GM23338 (cell line): Measurements from ENCODE around the gene BAHCC1.

ENCODE experiments used
- CREB1 ChIP-seq: fragments of 250-450 bp; sonication (Bioruptor Pico); IDR thresholded peaks from 2 replicates; pipeline ENCODE4 v1.5.0; 2020; ENCODE audit warnings: low read depth, mild to moderate bottlenecking, moderate library complexity
- EZH2 ChIP-seq: fragments of 200-600 bp; sonication (generic); IDR thresholded peaks from one replicate; pipeline ENCODE4 v1.8.0; 2017; ENCODE audit warnings: antibody characterized with exemption, mild to moderate bottlenecking, low read depth; ENCODE audit not compliant: unreplicated experiment
- EZH2phosphoT487 ChIP-seq: fragments of 200-600 bp; sonication (generic); IDR thresholded peaks from one replicate; pipeline ENCODE4 v1.8.1; 2018; ENCODE audit warnings: antibody characterized with exemption; ENCODE audit not compliant: unreplicated experiment
- JUNB ChIP-seq: IDR thresholded peaks from one replicate; pipeline ENCODE4 v1.6.1; 2016; ENCODE audit warnings: antibody characterized with exemption; ENCODE audit not compliant: unreplicated experiment
- NANOG ChIP-seq: IDR thresholded peaks from 2 replicates; pipeline ENCODE4 v1.6.1; 2016; ENCODE audit warnings: antibody characterized with exemption, borderline replicate concordance
- POLR2AphosphoS5 ChIP-seq: IDR thresholded peaks from 2 replicates; pipeline ENCODE4 v1.6.1; 2016; ENCODE audit warnings: antibody characterized with exemption, low read depth
- STAT1 ChIP-seq: IDR thresholded peaks from one replicate; pipeline ENCODE4 v1.6.1; 2016; ENCODE audit warnings: antibody characterized with exemption; ENCODE audit not compliant: unreplicated experiment
- ZNF114 ChIP-seq: fragments of 250-450 bp; sonication (Bioruptor Pico); IDR thresholded peaks from 2 replicates; pipeline ENCODE4 v1.5.0; 2020; ENCODE audit warnings: mild to moderate bottlenecking, moderate library complexity
- ZNF331 ChIP-seq: fragments of 250-450 bp; sonication (Bioruptor Pico); IDR thresholded peaks from 2 replicates; pipeline ENCODE4 v1.5.0; 2020; ENCODE audit warnings: low read depth, mild to moderate bottlenecking, moderate library complexity
- TF ChIP-seq, protein P1 (sequence below), 2 experiments: fragments of 200-600 bp in 1 of 2; sonication (generic) in 1 of 2; conservative IDR thresholded peaks; 2 replicates each; pipeline versions ENCODE4 v1.5.1 to v1.6.1; 2016 to 2017; ENCODE audit warnings: antibody characterized with exemption in 2 of 2, low read depth in 2 of 2, mild to moderate bottlenecking in 2 of 2, moderate library complexity in 1 of 2
- TF ChIP-seq, protein P2 (sequence below): IDR thresholded peaks from one replicate; pipeline ENCODE4 v1.6.1; 2018; ENCODE audit warnings: antibody characterized with exemption; ENCODE audit not compliant: unreplicated experiment
- TF ChIP-seq, protein P3 (sequence below): IDR thresholded peaks from 2 replicates; pipeline ENCODE4 v1.6.1; 2016; ENCODE audit warnings: antibody characterized with exemption
- TF ChIP-seq, protein P4 (sequence below): fragments of 250-450 bp; sonication (Bioruptor Pico); IDR thresholded peaks from 2 replicates; pipeline ENCODE4 v1.5.0; 2020; ENCODE audit warnings: mild to moderate bottlenecking, moderate library complexity

DNA sequence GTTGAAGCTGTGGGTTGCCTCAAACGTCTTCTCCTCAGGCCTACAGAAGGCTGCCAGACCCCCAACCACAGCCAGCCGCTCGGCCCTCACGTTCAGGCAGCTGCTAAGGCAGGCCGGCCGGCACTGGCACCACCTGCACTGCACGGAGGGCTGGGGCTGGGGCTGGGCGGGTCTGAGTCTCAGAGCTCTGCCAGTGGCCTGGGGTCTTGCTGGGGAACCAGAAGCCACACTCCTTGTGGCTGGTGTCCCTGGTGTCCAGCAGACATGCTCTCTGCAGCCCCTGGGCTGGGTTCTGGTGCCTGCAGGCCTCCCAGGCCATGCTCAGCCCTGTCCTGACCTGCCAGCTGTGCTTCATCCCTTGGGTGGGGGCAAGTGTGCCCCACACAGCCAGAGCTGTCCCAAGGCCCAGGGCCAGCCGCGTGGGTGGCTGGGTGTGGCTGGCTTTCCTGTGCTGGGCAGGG is 42.0 kb downstream of the BAHCC1 start:
- no peak for TF ChIP-seq EZH2phosphoT487
- TF ChIP-seq, protein P1, sequence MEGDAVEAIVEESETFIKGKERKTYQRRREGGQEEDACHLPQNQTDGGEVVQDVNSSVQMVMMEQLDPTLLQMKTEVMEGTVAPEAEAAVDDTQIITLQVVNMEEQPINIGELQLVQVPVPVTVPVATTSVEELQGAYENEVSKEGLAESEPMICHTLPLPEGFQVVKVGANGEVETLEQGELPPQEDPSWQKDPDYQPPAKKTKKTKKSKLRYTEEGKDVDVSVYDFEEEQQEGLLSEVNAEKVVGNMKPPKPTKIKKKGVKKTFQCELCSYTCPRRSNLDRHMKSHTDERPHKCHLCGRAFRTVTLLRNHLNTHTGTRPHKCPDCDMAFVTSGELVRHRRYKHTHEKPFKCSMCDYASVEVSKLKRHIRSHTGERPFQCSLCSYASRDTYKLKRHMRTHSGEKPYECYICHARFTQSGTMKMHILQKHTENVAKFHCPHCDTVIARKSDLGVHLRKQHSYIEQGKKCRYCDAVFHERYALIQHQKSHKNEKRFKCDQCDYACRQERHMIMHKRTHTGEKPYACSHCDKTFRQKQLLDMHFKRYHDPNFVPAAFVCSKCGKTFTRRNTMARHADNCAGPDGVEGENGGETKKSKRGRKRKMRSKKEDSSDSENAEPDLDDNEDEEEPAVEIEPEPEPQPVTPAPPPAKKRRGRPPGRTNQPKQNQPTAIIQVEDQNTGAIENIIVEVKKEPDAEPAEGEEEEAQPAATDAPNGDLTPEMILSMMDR (conservative IDR thresholded peaks at IDR 0.05; ENCODE audit: low read depth in 2 of 2), result no peak
- TF ChIP-seq, protein P2, sequence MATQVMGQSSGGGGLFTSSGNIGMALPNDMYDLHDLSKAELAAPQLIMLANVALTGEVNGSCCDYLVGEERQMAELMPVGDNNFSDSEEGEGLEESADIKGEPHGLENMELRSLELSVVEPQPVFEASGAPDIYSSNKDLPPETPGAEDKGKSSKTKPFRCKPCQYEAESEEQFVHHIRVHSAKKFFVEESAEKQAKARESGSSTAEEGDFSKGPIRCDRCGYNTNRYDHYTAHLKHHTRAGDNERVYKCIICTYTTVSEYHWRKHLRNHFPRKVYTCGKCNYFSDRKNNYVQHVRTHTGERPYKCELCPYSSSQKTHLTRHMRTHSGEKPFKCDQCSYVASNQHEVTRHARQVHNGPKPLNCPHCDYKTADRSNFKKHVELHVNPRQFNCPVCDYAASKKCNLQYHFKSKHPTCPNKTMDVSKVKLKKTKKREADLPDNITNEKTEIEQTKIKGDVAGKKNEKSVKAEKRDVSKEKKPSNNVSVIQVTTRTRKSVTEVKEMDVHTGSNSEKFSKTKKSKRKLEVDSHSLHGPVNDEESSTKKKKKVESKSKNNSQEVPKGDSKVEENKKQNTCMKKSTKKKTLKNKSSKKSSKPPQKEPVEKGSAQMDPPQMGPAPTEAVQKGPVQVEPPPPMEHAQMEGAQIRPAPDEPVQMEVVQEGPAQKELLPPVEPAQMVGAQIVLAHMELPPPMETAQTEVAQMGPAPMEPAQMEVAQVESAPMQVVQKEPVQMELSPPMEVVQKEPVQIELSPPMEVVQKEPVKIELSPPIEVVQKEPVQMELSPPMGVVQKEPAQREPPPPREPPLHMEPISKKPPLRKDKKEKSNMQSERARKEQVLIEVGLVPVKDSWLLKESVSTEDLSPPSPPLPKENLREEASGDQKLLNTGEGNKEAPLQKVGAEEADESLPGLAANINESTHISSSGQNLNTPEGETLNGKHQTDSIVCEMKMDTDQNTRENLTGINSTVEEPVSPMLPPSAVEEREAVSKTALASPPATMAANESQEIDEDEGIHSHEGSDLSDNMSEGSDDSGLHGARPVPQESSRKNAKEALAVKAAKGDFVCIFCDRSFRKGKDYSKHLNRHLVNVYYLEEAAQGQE, result no peak
- no peak for TF ChIP-seq EZH2
- TF ChIP-seq ZNF331 (CRISPR knock-in tag), result no peak
- TF ChIP-seq POLR2AphosphoS5, result no peak
- TF ChIP-seq NANOG, result no peak
- TF ChIP-seq, protein P3, sequence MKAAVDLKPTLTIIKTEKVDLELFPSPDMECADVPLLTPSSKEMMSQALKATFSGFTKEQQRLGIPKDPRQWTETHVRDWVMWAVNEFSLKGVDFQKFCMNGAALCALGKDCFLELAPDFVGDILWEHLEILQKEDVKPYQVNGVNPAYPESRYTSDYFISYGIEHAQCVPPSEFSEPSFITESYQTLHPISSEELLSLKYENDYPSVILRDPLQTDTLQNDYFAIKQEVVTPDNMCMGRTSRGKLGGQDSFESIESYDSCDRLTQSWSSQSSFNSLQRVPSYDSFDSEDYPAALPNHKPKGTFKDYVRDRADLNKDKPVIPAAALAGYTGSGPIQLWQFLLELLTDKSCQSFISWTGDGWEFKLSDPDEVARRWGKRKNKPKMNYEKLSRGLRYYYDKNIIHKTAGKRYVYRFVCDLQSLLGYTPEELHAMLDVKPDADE, result no peak
- no peak for TF ChIP-seq JUNB
- TF ChIP-seq CREB1, result no peak
- no peak for TF ChIP-seq STAT1
- TF ChIP-seq ZNF114 (CRISPR knock-in tag), result no peak
- TF ChIP-seq, protein P4, sequence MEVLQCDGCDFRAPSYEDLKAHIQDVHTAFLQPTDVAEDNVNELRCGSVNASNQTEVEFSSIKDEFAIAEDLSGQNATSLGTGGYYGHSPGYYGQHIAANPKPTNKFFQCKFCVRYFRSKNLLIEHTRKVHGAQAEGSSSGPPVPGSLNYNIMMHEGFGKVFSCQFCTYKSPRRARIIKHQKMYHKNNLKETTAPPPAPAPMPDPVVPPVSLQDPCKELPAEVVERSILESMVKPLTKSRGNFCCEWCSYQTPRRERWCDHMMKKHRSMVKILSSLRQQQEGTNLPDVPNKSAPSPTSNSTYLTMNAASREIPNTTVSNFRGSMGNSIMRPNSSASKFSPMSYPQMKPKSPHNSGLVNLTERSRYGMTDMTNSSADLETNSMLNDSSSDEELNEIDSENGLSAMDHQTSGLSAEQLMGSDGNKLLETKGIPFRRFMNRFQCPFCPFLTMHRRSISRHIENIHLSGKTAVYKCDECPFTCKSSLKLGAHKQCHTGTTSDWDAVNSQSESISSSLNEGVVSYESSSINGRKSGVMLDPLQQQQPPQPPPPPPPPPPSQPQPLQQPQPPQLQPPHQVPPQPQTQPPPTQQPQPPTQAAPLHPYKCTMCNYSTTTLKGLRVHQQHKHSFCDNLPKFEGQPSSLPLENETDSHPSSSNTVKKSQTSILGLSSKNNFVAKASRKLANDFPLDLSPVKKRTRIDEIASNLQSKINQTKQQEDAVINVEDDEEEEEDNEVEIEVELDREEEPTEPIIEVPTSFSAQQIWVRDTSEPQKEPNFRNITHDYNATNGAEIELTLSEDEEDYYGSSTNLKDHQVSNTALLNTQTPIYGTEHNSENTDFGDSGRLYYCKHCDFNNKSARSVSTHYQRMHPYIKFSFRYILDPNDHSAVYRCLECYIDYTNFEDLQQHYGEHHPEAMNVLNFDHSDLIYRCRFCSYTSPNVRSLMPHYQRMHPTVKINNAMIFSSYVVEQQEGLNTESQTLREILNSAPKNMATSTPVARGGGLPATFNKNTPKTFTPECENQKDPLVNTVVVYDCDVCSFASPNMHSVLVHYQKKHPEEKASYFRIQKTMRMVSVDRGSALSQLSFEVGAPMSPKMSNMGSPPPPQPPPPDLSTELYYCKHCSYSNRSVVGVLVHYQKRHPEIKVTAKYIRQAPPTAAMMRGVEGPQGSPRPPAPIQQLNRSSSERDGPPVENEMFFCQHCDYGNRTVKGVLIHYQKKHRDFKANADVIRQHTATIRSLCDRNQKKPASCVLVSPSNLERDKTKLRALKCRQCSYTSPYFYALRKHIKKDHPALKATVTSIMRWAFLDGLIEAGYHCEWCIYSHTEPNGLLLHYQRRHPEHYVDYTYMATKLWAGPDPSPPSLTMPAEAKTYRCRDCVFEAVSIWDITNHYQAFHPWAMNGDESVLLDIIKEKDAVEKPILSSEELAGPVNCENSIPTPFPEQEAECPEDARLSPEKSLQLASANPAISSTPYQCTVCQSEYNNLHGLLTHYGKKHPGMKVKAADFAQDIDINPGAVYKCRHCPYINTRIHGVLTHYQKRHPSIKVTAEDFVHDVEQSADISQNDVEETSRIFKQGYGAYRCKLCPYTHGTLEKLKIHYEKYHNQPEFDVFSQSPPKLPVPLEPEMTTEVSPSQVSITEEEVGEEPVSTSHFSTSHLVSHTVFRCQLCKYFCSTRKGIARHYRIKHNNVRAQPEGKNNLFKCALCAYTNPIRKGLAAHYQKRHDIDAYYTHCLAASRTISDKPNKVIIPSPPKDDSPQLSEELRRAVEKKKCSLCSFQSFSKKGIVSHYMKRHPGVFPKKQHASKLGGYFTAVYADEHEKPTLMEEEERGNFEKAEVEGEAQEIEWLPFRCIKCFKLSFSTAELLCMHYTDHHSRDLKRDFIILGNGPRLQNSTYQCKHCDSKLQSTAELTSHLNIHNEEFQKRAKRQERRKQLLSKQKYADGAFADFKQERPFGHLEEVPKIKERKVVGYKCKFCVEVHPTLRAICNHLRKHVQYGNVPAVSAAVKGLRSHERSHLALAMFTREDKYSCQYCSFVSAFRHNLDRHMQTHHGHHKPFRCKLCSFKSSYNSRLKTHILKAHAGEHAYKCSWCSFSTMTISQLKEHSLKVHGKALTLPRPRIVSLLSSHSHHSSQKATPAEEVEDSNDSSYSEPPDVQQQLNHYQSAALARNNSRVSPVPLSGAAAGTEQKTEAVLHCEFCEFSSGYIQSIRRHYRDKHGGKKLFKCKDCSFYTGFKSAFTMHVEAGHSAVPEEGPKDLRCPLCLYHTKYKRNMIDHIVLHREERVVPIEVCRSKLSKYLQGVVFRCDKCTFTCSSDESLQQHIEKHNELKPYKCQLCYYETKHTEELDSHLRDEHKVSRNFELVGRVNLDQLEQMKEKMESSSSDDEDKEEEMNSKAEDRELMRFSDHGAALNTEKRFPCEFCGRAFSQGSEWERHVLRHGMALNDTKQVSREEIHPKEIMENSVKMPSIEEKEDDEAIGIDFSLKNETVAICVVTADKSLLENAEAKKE, result no peak
